Mesenchymal stem cell (in vitro differentiated cells and primary cell): ENCODE data around the gene PRSS21.

Experiments
- DNase-seq: peaks from one replicate; pipeline ENCODE4 v3.0.0-alpha.2; 2013
- H2AFZ ChIP-seq: one replicate; pipeline ENCODE4 v1.6.1; 2013; ENCODE audit warnings: low read depth, mild to moderate bottlenecking, control low read depth, inconsistent platforms, low read length, moderate library complexity
- H2AK5ac ChIP-seq: 2 replicates; pipeline ENCODE4 v1.6.1; 2013; ENCODE audit warnings: low read length, moderate library complexity, mild to moderate bottlenecking, inconsistent platforms; ENCODE audit not compliant: severe bottlenecking
- H2BK120ac ChIP-seq: one replicate; pipeline ENCODE4 v1.6.1; 2013; ENCODE audit warnings: low read depth, mild to moderate bottlenecking, inconsistent platforms, low read length, moderate library complexity
- H2BK12ac ChIP-seq, 2 experiments: one replicate each; pipeline ENCODE4 v1.6.1; 2013; ENCODE audit warnings: inconsistent platforms in 2 of 2, low read length in 2 of 2, mild to moderate bottlenecking in 2 of 2, moderate library complexity in 2 of 2, control low read depth in 1 of 2
- H2BK15ac ChIP-seq: one replicate; pipeline ENCODE4 v1.6.1; 2013; ENCODE audit warnings: mild to moderate bottlenecking, low read depth, inconsistent platforms; ENCODE audit not compliant: poor library complexity, severe bottlenecking
- H2BK5ac ChIP-seq: 2 replicates; pipeline ENCODE4 v1.6.1; 2013; ENCODE audit warnings: low read depth, mild to moderate bottlenecking, low read length, control low read depth, inconsistent platforms; ENCODE audit not compliant: poor library complexity, severe bottlenecking
- H3K14ac ChIP-seq, 2 experiments: one replicate each; pipeline ENCODE4 v1.6.1; 2013; ENCODE audit warnings: inconsistent platforms in 2 of 2, low read length in 2 of 2, control low read depth in 1 of 2, mild to moderate bottlenecking in 1 of 2, moderate library complexity in 1 of 2
- H3K18ac ChIP-seq, 2 experiments: one replicate each; pipeline ENCODE4 v1.6.1; 2013; ENCODE audit warnings: inconsistent platforms in 2 of 2, low read length in 2 of 2, control low read depth in 1 of 2, low read depth in 1 of 2, mild to moderate bottlenecking in 1 of 2
- H3K23ac ChIP-seq, 2 experiments: one replicate each; pipeline ENCODE4 v1.6.1; 2013; ENCODE audit warnings: inconsistent platforms in 2 of 2, low read length in 2 of 2, mild to moderate bottlenecking in 2 of 2, moderate library complexity in 2 of 2, control low read depth in 1 of 2
- H3K27ac ChIP-seq: 2 replicates; pipeline ENCODE4 v1.5.1; 2013; ENCODE audit warnings: mild to moderate bottlenecking, moderate library complexity, low read length, control low read depth, inconsistent platforms; ENCODE audit not compliant: poor library complexity, severe bottlenecking
- H3K27me3 ChIP-seq, 2 experiments: 2 replicates each; pipeline versions ENCODE4 v1.6.1 to v1.7.0; 2013; ENCODE audit warnings: low read length in 2 of 2, mild to moderate bottlenecking in 2 of 2, moderate library complexity in 2 of 2, control low read depth in 1 of 2, inconsistent platforms in 1 of 2; ENCODE audit not compliant: control insufficient read depth in 1 of 2, insufficient read depth in 1 of 2
- H3K36me3 ChIP-seq, 2 experiments: 2 replicates each; pipeline versions ENCODE4 v1.6.1 to v1.7.0; 2013; ENCODE audit warnings: low read length in 2 of 2, control low read depth in 1 of 2, inconsistent platforms in 1 of 2, low read depth in 1 of 2, mild to moderate bottlenecking in 1 of 2; ENCODE audit not compliant: insufficient read depth in 2 of 2, control insufficient read depth in 1 of 2
- H3K4ac ChIP-seq, 2 experiments: one replicate each; pipeline ENCODE4 v1.6.1; 2013; ENCODE audit warnings: inconsistent platforms in 2 of 2, low read length in 2 of 2, mild to moderate bottlenecking in 2 of 2, moderate library complexity in 2 of 2, control low read depth in 1 of 2, low read depth in 1 of 2
- H3K4me1 ChIP-seq: 2 replicates; pipeline ENCODE4 v1.6.1; 2013; ENCODE audit warnings: low read depth, low read length, control low read depth; ENCODE audit not compliant: control insufficient read depth, insufficient read depth
- H3K4me2 ChIP-seq: 2 replicates; pipeline ENCODE4 v1.6.1; 2013; ENCODE audit warnings: low read length, mild to moderate bottlenecking, inconsistent platforms; ENCODE audit not compliant: poor library complexity, severe bottlenecking
- H3K4me3 ChIP-seq, 2 experiments: 2 replicates each; pipeline versions ENCODE4 v1.5.1 to v1.7.0; 2013; ENCODE audit warnings: low read length in 2 of 2, mild to moderate bottlenecking in 2 of 2, control low read depth in 1 of 2, low read depth in 1 of 2; ENCODE audit not compliant: insufficient read depth in 1 of 2
- H3K79me1 ChIP-seq: replicated peaks from 2 replicates; pipeline ENCODE4 v1.6.1; 2013; ENCODE audit warnings: mild to moderate bottlenecking, control low read depth, low read length, inconsistent platforms; ENCODE audit not compliant: poor library complexity, severe bottlenecking
- H3K9ac ChIP-seq: 2 replicates; pipeline ENCODE4 v1.7.0; 2013; ENCODE audit warnings: mild to moderate bottlenecking, low read length, moderate library complexity
- H3K9me3 ChIP-seq: 2 replicates; pipeline ENCODE4 v1.7.0; 2013; ENCODE audit warnings: mild to moderate bottlenecking, low read length; ENCODE audit not compliant: control insufficient read depth
- H4K8ac ChIP-seq: one replicate; pipeline ENCODE4 v1.6.1; 2013; ENCODE audit warnings: inconsistent platforms, mild to moderate bottlenecking, low read length, moderate library complexity
- H4K91ac ChIP-seq: one replicate; pipeline ENCODE4 v1.6.1; 2013; ENCODE audit warnings: mild to moderate bottlenecking, low read length, inconsistent platforms
- WGBS: methylation state at CpG from one replicate; pipeline ENCODE4 v1.1.7; 2013; ENCODE audit warnings: mixed read lengths; 5-methylcytosine and 5-hydroxymethylcytosine counted together

Gene PRSS21

GRCh38 chr16:2843526-2843925 is 26.5 kb downstream of the PRSS21 start:
- H3K4me2 ChIP-seq, result no peak overlapping the region
- H3K4me3 ChIP-seq, result no peak overlapping the region

GRCh38 chr16:2845116-2845515 is 28.1 kb downstream of the PRSS21 start:
- Histone ChIP-seq H3K27ac (no peak overlapping the region), H3K9ac (no peak overlapping the region), H2BK12ac (no peak overlapping the region), H3K4me2 (no peak overlapping the region), H3K27me3 (peaks cover 6 to 13% of the 10 kb centered on the region in 2 experiments), H4K8ac (no peak overlapping the region), H3K9me3 (no peaks in the 10 kb centered on the region), H2AK5ac (no peak overlapping the region), H2BK15ac (no peak overlapping the region), H4K91ac (no peak overlapping the region), H3K4me1 (peaks cover 3% of the 10 kb centered on the region), H2BK120ac (no peak overlapping the region), H3K23ac (no peak overlapping the region), H3K4me3 (no peak overlapping the region), H3K14ac (no peak overlapping the region), H3K4ac (no peak overlapping the region), H3K36me3 (no peaks in the 10 kb centered on the region), H3K79me1 (no peaks in the 10 kb centered on the region), H2BK5ac (no peak overlapping the region), H3K18ac (no peak overlapping the region), H2AFZ (no peak overlapping the region)
- no peak for DNase-seq
- WGBS, result 92% methylated on average over 3 of the region's 5 CpGs

More at GRCh38 chr16:2843526-2843925, 26.5 kb downstream of the PRSS21 start:
- no peaks in the 10 kb centered on the region for H3K79me1 ChIP-seq
- no peaks in the 10 kb centered on the region for H3K27me3 ChIP-seq
- 88% methylated on average over 8 of the region's 8 CpGs for WGBS
- H3K9ac ChIP-seq, result no peak overlapping the region
- H3K4me1 ChIP-seq, result peaks cover 9% of the 10 kb centered on the region
- no peaks in the 10 kb centered on the region for H3K9me3 ChIP-seq
- H4K8ac ChIP-seq, result no peak overlapping the region
- H3K23ac ChIP-seq, result peak overlapping the region in 1 of 2 experiments; percentile 83
- H3K14ac ChIP-seq, result no peak overlapping the region
- no peak overlapping the region for H2AFZ ChIP-seq
- no peak overlapping the region for H2BK5ac ChIP-seq
- H2BK15ac ChIP-seq, result no peak overlapping the region
- H2BK120ac ChIP-seq, result no peak overlapping the region
- H3K27ac ChIP-seq, result no peak overlapping the region
- no peak for DNase-seq
- no peaks in the 10 kb centered on the region for H3K36me3 ChIP-seq
- no peak overlapping the region for H2AK5ac ChIP-seq
- no peak overlapping the region for H3K18ac ChIP-seq
- H4K91ac ChIP-seq, result no peak overlapping the region
- no peak overlapping the region for H3K4ac ChIP-seq
- H2BK12ac ChIP-seq, result peak overlapping the region in 1 of 2 experiments; percentile 31

GRCh38 chr16:2846511-2847310 is 29.7 kb downstream of the PRSS21 start:
- Histone ChIP-seq H3K23ac (no peak overlapping the region), H4K91ac (no peak overlapping the region), H3K27me3 (peaks cover 9 to 18% of the 10 kb centered on the region in 2 experiments), H3K4me3 (no peak overlapping the region), H3K9ac (no peak overlapping the region), H2AFZ (no peak overlapping the region), H3K27ac (no peak overlapping the region), H3K9me3 (no peaks in the 10 kb centered on the region), H2AK5ac (no peak overlapping the region), H2BK15ac (no peak overlapping the region), H3K18ac (peak overlapping the region in 1 of 2 experiments; percentile 79), H2BK5ac (no peak overlapping the region), H2BK120ac (no peak overlapping the region), H3K4me1 (peaks cover 3% of the 10 kb centered on the region), H2BK12ac (peak overlapping the region in 1 of 2 experiments; percentile 49), H3K4me2 (no peak overlapping the region), H3K14ac (no peak overlapping the region), H3K4ac (no peak overlapping the region), H4K8ac (no peak overlapping the region), H3K79me1 (no peaks in the 10 kb centered on the region), H3K36me3 (no peaks in the 10 kb centered on the region)
- peak; percentile 82 for DNase-seq
- WGBS, result 42% methylated on average over 3 of the region's 3 CpGs

- Histone ChIP-seq H3K18ac (no peak overlapping the region), H3K4me3 (no peak overlapping the region), H2BK15ac (no peak overlapping the region), H2AK5ac (no peak overlapping the region), H3K23ac (no peak overlapping the region), H3K4me1 (peaks cover 3% of the 10 kb centered on the region), H4K91ac (no peak overlapping the region), H3K14ac (no peak overlapping the region), H3K27ac (no peak overlapping the region), H3K27me3 (peaks cover 9 to 18% of the 10 kb centered on the region in 2 experiments), H3K4me2 (no peak overlapping the region), H2BK5ac (no peak overlapping the region), H3K79me1 (no peaks in the 10 kb centered on the region), H3K4ac (no peak overlapping the region), H2BK120ac (no peak overlapping the region), H3K9ac (no peak overlapping the region), H3K36me3 (no peaks in the 10 kb centered on the region), H3K9me3 (peaks cover 2% of the 10 kb centered on the region), H2AFZ (no peak overlapping the region), H2BK12ac (no peak overlapping the region), H4K8ac (no peak overlapping the region)
- no peak for DNase-seq
- WGBS, result 88% methylated on average over 15 of the region's 16 CpGs
These were observed 32.1 kb downstream of the PRSS21 start for GRCh38 chr16:2848933-2849725.
